ENCODE results near the gene CYP46A1. TPM values are rescaled to one million over a fixed set of nuclear protein-coding genes. Genes with fewer than 3 reads are reported as not detected.
A peak's percentile ranks its signal among the peaks of the same experiment; 100 is the strongest.
"Not testable (repeated sequence)": the region's sequence is repeated elsewhere in the genome, so short reads cannot be mapped to it uniquely, and the experiment has no call there.

The CYP46A1 gene
- total RNA-seq, 1 donor from 2014 or later = 4.5 TPM

GRCh38 chr14:99752486-99753121 lies 68.5 kb downstream of the CYP46A1 start:
- no peak for FAIRE-seq
- DNase-seq (ENCODE audit: low spot score in 2 of 2) = peak in 1 of 2 donors; percentile 33

- no peak for DNase-seq (ENCODE audit: low spot score in 2 of 2)
- no peak for FAIRE-seq
Observed at GRCh38 chr14:99753225-99754140, 69.4 kb downstream of the CYP46A1 start.

GRCh38 chr14:99754141-99755067 lies 70.3 kb downstream of the CYP46A1 start:
- DNase-seq (ENCODE audit: low spot score in 2 of 2) (peak in 1 of 2 donors; percentile 39), FAIRE-seq (no peak)

- FAIRE-seq = no peak
Observed at GRCh38 chr14:99755068-99755405, 70.9 kb downstream of the CYP46A1 start.

GRCh38 chr14:99755629-99756603 lies 71.8 kb downstream of the CYP46A1 start:
- FAIRE-seq (no peak), DNase-seq (ENCODE audit: low spot score in 2 of 2) (peak; percentile 71 to 85)

More at GRCh38 chr14:99755068-99755405, 70.9 kb downstream of the CYP46A1 start:
- DNase-seq (ENCODE audit: low spot score in 2 of 2) = no peak

GRCh38 chr14:99756796-99757195 lies 72.7 kb downstream of the CYP46A1 start:
- FAIRE-seq (no peak), DNase-seq (ENCODE audit: low spot score in 2 of 2) (no peak)

GRCh38 chr14:99757331-99758070 lies 73.4 kb downstream of the CYP46A1 start:
- no peak for FAIRE-seq
- no peak for DNase-seq (ENCODE audit: low spot score in 2 of 2)

- DNase-seq (ENCODE audit: low spot score in 2 of 2) (no peak), FAIRE-seq (no peak)
Observed at GRCh38 chr14:99758121-99758821, 74.2 kb downstream of the CYP46A1 start.

GRCh38 chr14:99758872-99759545 lies 74.9 kb downstream of the CYP46A1 start:
- DNase-seq (ENCODE audit: low spot score in 2 of 2) = no peak
- FAIRE-seq = no peak

GRCh38 chr14:99759546-99759925 lies 75.4 kb downstream of the CYP46A1 start:
- FAIRE-seq (no peak), DNase-seq (ENCODE audit: low spot score in 2 of 2) (no peak)

- DNase-seq (ENCODE audit: low spot score in 2 of 2) (no peak), FAIRE-seq (no peak)
Observed at GRCh38 chr14:99760817-99761216, 76.7 kb downstream of the CYP46A1 start.

- not testable (repeated sequence) for DNase-seq (ENCODE audit: low spot score in 2 of 2); FAIRE-seq
Observed at GRCh38 chr14:99762911-99763310, 78.8 kb downstream of the CYP46A1 start.

GRCh38 chr14:99763527-99764221 lies 79.6 kb downstream of the CYP46A1 start:
- DNase-seq (ENCODE audit: low spot score in 2 of 2) = no peak
- no peak for FAIRE-seq

- DNase-seq (ENCODE audit: low spot score in 2 of 2) (no peak), FAIRE-seq (no peak)
Observed at GRCh38 chr14:99764222-99764706, 80.2 kb downstream of the CYP46A1 start.

- FAIRE-seq (no peak), DNase-seq (ENCODE audit: low spot score in 2 of 2) (no peak)
Observed at GRCh38 chr14:99768381-99768780, 84.3 kb downstream of the CYP46A1 start.

GRCh38 chr14:99769123-99769522 lies 85.0 kb downstream of the CYP46A1 start:
- FAIRE-seq = no peak
- DNase-seq (ENCODE audit: low spot score in 2 of 2) = no peak

- no peak for DNase-seq (ENCODE audit: low spot score in 2 of 2)
- no peak for FAIRE-seq
Observed at GRCh38 chr14:99769799-99770198, 85.7 kb downstream of the CYP46A1 start.
